Pulmonary artery endothelial cell (primary cell): Measurements from ENCODE around the gene PLSCR1. TPM values are rescaled to one million over a fixed set of nuclear protein-coding genes. Genes with fewer than 3 reads are reported as not detected.

Experiments
- DNase-seq: peaks from one replicate; pipeline ENCODE4 v3.0.0-alpha.2; 2011; ENCODE audit warnings: low read depth, low spot score
- total RNA-seq: library from RNA; depleted of rRNA; stranded (reverse); fragments of >200 nt; gene quantifications from 2 replicates; pipeline ENCODE4 v1.2.3, GENCODE V29; 2014

PLSCR1 gene, protein sequence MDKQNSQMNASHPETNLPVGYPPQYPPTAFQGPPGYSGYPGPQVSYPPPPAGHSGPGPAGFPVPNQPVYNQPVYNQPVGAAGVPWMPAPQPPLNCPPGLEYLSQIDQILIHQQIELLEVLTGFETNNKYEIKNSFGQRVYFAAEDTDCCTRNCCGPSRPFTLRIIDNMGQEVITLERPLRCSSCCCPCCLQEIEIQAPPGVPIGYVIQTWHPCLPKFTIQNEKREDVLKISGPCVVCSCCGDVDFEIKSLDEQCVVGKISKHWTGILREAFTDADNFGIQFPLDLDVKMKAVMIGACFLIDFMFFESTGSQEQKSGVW
- 51.4 and 60.3 TPM in 2 replicates for total RNA-seq

DNA sequence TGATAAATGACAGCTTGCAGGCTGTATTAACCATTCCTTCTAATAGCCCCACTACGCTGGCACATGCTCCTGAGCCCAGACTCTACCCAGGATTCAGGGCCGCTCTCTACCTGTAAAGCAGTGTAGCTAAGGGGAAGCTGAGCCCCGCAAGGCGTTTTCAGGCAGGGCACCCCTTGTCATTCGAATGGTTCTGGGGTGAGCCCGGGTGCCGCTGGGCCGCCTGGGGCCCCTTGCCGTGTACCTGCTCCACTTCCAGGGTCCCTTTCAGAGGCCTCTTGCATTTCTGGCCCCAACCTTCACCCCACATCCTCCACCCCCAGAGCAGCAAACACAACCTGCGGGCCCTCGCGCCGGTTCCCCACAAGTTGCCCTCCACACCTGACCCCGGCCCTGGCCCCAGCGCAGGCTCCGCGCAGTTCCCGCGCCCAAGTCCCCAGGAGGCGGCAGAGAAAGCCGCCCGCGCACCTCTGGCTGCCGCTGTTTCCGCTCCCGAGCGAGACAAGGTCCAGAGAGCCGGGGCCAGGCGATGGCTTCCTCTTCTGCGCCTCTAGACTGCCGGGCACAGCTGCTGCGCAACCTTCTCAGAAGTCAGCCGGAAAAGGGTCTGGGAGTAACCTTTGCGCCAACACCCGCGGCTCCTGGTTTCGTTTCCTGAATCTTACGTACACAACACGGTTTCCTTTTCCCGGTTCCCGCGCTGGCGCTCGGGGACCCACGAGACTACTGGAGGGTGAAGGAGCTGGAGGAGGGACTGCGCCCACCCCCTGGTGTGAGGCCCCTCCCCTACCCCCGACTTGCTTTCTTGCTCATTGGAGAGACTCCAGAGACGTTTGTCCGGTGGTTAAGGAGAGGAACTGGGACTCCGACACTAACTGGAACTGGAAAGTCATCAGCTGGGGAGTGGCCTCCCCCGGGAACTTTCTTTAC, at the start of gene PLSCR1:
Gene PLSCR1 (minus strand): TSS at position 606 of the 927 bp plus-strand sequence. CDS start 8,055 bp downstream, outside the sequence.
- DNase-seq = peak; percentile 95

DNA sequence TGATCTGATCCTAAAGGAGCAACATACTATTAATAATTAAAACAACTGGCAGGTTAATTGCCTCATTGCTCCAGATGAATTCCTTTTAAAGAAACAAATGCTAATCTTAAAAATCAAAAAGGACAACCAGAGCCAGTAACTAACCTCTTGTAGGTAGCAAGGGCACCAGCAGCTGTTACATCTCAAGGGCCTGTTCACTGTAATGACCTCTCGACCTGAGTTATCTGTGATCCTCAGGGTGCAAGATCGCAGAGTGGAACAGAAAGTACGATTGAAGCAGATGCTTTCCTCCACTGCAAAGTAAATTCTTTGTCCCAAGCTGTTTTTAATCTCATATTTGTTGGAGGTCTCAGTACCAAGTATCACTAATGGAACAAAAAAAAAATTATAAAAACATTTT, 49.4 kb upstream of the PLSCR1 start:
- no peak for DNase-seq

DNA sequence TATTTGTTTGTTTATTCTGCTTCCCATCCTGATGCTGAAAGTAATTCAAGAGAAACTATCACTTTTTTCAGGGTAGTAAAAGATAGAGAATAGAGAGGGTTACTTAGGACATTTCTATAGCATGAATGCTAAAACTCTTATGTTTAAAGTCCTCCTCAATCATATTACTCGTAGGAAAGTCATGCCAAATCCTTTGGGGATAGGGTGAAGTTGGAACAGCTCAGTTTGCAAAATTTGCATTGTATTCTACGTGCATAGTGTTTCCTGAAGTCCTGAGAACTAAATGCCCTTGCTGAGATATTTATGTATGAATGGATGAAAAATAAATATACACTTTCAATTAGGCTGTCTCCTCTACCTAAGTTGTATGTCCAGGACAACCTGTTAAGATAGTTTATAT, 46.1 kb upstream of the PLSCR1 start:
- no peak for DNase-seq

DNA sequence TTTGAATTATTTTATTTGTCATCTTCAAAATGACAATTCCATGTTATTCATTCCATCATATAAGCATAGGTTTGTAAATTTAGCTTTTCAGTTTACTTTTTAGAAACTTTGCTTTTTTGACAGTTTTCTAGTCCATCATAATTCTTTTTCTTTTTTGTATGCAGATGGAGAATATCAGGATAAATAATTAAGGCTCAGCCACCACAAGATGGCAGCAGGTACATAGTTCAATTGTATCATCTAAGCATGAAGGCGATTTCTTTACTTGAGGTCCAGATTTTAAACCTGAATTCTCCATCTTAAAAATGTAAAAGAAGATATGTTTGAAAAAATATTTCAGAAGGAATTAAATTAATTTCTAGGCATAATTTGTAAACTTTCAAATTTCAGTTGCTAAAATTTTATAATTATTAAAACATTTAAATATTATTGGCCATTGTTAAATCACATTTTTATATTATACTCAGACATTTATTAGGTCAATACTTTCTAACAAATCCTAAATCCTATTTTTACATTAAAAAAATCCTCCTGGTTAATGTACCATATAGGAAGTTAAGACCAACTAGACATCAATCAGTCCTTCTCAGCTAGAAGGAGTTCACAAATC, 45.6 kb upstream of the PLSCR1 start:
- peak; percentile 11 for DNase-seq

DNA sequence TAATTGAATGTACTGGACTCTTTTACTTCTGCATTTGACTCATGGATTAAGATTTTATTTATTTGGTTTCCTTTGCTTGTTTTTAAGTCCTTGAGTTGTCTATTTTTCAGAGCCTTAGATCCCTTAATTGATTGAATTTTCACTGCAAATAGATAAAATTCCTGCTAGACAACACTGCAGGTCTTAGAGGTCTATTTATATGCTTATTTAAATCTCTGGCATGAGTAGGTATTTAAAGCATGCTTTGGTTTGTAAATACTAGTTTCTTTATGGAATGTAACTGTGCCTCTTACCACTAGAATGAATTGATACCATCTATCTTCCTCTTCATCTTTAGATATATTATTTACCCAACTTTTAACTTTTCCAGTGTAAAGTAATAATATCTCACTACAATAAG, 40.7 kb upstream of the PLSCR1 start:
- no peak for DNase-seq

DNA sequence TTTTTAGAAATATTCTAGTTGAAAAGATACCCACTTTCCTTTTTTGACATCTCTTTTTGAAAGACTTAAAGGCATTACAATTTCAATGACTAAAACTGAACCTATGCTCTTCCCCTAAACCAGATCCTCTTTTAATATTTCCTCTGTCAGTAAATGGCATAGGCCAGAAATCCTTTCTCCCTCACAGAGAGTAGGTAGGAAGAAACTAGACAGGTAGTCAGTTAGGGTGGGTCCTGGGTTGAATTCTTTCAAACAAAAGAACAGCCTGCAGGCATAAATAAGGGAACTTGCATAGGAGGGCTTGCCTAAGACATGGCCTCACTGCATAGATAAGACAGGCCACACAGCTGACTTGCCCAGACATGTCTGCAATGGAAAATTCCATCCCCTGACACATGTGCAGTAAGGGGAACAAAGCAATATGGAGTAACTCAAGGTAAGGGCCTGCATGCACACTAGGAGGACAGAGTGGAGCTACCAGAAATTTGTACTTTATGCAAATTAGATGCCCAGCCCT, 37.6 kb upstream of the PLSCR1 start:
- no peak for DNase-seq

DNA sequence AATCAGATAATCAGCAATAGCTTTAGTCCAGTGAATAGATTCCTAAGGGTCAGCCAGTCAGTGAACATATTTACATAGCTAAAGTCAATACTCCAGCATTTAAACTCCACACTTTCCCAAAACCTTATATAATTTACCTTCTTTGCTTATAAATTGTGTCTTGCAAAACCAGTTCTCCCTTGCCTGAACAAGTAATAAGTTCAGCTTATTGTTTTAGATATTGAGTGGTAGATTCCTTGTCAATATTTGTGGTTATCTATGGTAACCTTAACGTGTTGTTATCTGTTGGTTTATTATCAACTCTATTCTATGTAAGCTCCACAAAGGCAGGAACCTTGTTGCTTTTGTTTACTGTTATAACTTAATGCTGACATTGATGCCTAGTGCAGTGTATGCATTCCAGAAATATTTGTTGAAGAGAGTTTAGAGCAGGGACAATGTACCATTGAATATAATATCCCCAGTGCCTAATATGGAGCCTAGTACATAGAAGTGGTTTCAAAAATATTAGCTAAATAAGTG, 36.7 kb upstream of the PLSCR1 start:
- no peak for DNase-seq

DNA sequence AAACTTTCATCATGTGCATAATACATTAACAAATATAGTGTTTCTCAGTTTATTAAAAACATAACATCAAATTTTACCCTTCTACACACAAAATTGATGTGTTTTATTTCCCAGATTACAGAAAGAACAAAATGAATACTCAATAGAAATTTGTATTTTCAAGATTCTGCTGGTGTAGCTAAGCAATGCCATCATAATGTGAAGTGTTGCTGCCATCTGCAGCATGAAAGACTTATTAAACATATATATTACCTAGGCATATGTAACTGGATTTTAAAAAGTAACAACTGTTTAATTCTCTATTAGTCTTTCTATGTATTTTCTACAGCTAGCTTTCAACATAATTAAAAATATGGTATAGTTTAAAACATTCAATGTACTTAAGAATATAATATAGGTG, 33.3 kb upstream of the PLSCR1 start:
- peak; percentile 29 for DNase-seq

DNA sequence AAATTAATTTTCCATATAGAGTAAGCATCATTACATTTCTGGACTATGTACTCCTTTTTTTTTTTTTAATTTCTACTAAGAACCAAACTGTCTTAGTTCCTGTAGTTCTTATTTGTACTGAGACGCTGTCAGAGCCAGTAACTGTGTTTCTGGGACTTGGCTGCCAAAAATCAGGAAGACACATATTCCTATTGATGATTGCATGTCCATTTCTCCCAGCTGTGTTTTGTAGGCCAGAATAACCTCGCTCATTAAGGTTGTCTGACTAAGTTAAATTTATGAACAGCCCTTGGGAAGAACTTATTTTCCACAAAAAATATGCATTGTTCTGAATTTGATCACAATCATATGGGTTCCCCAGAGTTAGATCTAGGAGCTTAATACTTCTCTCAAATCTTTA, 31.2 kb upstream of the PLSCR1 start:
- DNase-seq = no peak

DNA sequence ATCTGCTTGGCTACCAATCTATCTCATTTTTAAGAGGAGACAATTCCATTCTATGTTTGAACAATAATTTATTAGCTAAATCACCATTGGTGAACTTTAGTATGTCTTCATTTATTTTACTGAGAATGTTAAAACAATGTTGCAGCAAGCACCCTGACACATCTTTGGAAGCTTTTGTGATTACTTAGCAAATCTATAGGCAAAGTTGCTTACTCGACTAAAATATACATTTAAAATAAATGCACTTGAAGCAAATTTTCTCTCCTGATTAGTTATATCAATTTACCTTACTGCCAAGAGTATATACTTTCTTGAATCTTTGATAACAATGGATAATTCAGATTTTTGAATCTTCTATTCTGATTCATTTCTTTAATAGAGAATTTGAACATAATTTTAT, 29.8 kb upstream of the PLSCR1 start:
- DNase-seq = no peak

DNA sequence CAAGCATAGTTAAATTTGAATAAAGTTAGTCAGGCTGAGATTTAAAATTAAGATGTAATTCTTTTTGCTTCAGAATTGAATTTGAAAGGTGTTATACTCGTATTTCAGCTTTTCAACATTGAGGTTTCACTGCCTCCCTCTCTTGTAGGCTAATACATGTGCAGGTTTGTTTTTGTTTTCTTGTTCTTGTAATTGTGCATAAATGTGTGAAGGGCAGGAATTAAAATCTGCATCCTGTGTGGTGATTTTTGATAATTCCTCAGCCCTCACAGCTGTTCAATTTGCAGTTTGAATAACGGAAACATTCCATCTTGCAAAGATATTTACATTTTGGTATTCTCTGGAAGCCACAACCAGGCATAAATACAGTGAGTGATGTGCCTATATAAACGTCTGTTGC, 24.9 kb upstream of the PLSCR1 start:
- DNase-seq = no peak

DNA sequence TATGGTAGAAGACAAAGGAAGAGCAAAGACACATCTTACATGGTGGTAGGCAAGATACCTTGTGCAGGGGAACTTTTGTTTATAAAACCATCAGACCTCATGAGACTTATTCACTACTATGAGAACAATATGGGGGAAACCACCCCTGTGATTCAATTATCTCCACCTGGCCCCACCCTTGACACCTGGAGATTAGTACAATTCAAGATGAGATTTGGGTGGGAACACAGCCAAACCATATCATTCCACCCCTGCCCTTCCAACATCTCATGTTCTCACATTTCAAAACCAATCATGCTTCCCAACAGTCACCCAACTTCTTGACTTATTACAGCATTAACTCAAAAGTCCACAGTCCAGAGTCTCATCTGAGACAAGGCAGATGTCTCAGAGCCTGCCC, 21.7 kb upstream of the PLSCR1 start:
- DNase-seq = no peak

DNA sequence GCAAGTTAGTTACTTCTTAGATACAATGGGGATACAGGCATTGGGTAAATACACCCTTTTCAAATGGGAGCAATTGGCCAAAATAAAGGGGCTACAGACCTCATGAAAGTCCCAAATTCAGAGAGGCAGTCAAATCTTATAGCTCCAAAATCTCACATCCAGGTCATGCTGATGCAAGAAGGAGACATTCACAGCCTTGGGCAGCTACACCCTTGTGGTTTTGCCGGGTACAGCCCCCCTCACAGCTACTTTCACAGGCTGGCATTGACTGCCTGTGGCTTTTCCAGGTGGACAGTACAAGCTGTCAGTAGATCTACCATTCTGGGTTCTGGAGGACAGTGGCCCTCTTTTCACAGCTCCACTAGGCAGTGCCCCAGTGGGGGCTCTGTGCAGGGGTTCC, 17.5 kb upstream of the PLSCR1 start:
- no peak for DNase-seq

DNA sequence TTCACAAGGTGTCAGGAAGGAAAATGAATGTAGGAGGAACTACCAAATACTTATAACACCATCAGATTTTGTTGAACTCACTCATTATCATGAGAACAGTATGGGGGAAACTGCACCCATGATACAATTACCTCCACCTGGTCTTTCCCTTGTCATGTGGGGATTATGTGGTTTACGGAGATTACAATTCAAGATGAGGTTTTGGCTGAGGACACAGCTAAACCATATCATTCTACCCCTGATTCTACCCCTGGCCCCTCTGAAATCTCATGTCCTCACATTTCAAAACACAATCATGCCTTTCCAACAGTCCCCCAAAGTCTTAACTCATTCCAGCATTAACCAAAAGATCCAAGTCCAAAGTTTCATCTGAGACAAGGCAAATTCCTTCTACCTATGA, 17.1 kb upstream of the PLSCR1 start:
- no peak for DNase-seq

DNA sequence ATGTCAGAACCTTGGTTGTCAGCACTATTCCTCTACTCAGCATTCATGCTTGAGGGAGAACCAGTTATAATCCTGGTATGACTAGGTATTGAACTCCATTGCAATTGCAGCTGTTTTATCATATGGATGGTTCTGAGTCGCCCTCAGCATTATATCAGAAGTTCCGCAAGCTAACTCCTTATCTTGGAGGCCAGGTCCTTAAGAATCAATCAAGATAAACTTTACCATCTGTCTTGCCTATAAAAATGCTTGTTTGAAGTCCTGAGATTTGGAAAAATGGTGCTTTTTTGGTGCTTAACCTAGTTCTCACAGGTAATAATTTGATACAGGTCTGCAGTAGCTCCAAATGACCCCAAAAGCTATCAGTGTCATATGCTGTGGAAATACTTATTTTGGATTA, 16.3 kb upstream of the PLSCR1 start:
- DNase-seq = no peak

DNA sequence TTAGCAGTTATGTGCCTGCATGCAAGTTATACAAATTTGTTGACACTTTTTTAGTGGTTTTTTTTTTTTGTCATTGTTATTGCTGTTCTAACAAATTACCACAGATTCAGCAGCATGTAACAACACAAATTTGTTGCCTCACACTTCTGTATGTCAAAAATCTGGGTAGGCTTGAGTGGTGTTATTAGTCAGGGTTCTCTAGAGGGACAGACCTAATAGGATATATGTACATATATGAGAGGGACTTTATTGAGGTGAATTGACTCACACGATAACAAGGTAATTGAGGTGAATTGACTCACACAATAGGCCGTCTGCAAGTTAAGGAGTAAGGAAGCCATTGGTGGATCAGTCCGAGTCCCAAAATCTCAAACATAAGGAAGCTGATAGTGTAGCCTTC, 15.0 kb upstream of the PLSCR1 start:
- DNase-seq = no peak

DNA sequence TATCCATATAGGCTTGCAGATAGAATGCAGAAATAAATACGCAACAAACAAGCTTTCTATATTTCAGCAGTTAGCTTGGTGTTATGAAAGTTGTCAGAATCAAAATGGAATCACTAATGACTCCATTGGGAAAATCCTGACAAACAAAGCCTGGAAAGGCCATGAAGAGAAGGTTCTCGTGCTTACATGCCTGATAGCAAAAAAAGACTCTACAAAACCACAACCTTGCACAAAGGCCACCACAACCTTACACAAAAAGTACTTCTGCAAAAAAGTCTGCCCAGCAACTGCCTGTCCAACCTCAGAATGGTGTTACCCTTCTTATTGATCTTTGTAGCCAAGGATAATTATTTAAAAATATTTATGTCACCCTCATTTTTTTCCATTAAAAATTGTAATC, 14.4 kb upstream of the PLSCR1 start:
- no peak for DNase-seq

DNA sequence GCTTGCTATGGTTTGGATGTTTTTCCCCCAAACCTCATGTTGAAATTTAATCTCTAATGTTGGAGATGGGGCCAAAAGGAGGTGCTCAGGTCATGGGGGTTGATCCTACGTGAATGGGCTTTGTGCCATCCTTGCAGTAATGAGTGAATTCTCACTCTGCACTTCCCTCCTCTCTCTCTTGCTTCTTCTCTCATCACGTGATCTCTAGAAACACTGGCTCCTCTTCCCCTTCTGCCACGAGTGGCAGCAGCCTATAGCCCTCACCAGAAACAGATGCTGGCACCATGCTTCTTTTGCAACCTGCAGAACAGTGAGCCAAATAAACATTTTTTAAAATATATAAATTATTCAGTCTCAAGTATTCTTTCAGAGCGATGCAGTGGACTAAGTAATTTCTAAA, 13.3 kb upstream of the PLSCR1 start:
- DNase-seq = no peak

DNA sequence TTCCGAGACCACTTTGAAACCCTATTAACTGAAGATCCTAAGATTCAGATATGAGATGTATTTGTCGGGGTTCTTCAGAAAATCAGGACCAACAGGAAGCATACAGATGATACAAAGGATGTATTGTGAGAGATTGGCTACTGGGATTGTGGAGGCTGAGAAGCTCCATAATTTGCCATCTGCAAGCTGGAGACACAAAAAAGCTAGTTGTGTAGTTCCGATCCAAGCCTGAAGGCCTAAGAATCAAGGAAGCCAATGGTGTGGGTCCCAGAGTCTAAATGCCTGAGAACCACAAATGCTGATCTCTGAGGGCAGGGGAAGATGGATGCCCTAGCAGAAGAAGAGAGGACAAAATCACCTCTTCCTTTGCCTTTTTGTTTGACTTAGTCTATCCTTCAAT, 10.9 kb upstream of the PLSCR1 start:
- no peak for DNase-seq

DNA sequence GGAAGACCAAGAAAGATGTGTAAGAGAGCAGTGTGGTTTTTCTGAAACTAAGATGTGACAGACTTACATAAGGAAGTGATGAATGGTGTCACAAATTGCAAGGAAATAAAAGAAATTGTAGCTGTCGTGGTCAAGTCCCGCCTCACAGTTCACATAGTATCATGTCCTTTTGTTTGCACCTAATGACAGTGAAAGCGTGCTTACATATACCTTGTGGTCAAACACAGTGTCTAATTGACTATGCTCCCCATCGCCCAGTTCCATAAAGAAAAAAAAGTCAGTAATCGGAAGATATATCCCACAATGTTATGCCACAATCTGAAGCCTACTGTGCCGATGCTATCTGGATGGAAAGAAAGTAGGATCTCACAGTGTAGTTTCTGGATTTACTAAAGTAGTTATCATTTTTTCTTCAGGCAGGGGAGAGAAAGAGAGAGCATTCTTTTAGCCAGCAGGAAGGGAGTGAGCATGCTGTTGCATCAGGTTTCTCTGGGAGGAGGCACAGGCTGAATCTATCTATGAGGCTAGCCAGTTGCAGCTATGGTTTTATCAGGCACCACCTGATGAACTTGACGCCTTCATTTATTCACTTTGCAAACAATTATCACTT, 9.8 kb upstream of the PLSCR1 start:
- DNase-seq = no peak

DNA sequence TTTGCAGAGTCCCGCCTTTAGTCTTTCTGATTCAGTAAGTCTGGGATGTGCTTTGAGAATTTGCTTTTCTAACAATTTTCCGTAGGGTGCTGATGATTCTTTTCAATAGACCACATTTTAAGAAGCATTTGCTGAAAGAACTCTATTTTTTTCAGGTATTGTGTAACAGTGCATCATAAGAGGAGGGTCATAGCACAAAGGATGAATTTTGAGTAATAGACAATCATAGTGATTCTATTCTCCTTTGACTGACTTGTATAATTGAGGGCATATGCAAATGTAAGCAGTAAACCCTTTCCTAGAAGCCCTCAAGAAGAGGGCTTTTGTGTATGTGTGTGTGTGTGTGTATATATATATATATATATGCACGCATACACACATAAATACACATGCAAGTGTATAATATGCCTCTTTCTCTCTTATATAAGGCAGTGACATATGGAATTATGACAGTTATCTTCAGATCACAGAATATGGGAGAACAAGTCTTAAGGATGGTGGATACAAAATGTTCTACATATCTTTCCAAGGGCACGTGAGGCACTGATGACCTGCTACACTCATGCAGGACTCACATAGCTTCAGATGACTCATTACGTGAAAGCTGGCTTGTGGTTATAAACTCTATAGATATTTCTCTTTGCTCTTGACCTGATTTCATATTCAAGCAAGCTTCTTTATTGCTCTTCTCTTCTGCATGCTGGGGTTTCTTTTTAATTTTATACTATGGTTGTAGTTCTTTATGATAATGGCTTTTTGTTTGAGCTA, 6.5 kb upstream of the PLSCR1 start:
- no peak for DNase-seq
